NCI-H526 (cell line): ENCODE measurements around the gene ZKSCAN5.
"Not testable (repeated sequence)": the region's sequence is repeated elsewhere in the genome, so short reads cannot be mapped to it uniquely, and the experiment has no call there.

ENCODE experiments used
- DNase-seq, 2 experiments: peaks; one replicate each; lab custom pipeline; 2025; lab: John Stamatoyannopoulos, UW

The ZKSCAN5 gene

DNA sequence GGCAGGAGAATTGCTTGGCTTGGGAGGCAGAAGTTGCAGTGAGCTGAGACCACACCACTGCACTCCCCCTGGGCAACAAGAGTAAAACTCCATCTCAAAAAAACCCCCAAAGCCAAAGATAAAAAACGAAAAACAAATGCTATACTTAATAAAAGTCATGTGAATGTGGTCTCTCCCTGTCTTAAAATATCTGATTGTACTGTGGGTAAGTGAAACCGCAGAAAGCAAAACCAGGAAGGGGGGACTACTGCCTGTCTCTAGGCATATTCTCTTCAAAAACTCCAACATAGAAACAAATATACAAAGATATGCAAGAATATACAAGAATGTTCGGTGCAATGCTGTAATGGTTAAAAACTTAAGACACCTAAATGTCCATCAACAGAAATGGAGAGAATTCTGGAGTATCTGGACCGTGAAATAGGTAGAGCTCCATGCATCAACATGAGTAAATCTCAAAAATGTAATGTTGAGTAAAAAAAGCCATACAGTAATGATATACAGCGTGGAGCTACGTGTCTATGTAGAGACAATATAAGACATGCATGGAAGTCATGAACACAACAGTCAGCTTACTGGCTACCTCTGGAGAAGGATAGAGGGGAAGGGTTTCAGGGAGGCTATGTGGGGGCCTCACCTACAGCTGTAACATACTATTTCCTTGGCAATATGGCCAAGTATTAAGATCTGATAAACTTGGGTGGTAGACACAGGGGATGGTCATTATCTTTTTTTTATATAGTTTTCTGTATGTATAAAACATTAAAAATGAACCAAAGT is 6.5 kb upstream of the ZKSCAN5 start:
- no peak for DNase-seq

DNA sequence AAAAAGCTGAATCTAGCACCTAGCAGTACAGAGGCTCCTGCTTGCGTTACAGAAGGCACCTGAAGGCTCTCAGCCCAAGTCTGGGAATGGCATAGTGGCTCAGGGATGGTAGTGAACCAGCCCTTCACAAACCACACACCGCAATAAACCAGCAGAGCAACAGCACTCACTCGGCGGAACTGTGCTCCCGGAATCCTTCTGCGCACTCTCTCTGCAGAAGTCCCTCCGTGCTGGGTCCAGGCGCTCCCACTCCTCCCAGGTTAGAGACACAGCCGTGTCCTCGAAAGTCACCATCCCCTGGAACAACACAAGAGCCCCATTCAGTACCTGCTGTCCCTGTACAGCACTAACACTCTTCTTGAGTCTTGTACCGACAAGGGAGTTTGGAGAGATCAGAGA is 5.9 kb upstream of the ZKSCAN5 start:
- peak in 1 of 2 experiments; percentile 22 for DNase-seq

DNA sequence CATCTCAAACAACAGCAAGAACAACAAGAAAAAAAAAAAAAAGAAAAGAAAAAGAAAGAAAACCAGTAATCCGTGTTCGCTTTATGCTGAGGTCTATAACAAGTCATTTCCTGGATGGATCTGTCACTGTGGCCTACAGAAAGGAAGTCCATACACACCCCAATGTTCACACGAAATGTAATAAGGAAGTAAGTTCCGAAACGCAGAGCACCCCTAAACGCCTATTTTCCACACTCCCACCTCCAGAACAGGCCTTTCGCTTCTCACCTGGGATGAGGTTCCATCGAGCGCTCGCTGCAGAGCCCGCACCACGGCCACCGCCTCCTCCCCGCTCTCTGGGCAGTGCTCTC is 5.1 kb upstream of the ZKSCAN5 start:
- DNase-seq = no peak

- DNase-seq = peak; percentile 93 to 98
Observed at GRCh38 chr7:99499721-99500636, 4.5 kb upstream of the ZKSCAN5 start, which contains the start of gene ZNF394. Gene ZNF394 (minus strand): TSS chr7:99500281. CDS start chr7:99500093, 188 bp downstream.

GRCh38 chr7:99500637-99501009 is 3.8 kb upstream of the ZKSCAN5 start:
- DNase-seq = no peak

DNA sequence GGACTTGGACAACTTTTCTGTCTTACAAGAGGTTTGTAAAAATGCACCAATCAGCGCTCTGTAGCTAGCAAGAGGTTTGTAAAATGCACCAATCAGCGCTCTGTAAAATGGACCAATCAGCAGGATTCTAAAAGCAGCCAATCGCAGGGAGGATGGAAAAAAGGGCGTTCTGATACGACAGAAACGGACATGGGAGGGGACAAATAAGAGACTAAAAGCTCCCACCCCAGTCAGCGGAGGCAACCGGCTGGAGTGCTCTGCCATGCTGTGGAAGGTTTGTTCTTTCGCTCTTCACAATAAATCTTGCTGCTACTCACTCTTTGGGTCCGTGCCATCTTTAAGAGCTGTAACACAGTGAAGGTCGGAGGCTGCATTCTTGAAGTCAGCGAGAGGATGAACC is 3.2 kb upstream of the ZKSCAN5 start:
- peak in 1 of 2 experiments; percentile 9 for DNase-seq

DNA sequence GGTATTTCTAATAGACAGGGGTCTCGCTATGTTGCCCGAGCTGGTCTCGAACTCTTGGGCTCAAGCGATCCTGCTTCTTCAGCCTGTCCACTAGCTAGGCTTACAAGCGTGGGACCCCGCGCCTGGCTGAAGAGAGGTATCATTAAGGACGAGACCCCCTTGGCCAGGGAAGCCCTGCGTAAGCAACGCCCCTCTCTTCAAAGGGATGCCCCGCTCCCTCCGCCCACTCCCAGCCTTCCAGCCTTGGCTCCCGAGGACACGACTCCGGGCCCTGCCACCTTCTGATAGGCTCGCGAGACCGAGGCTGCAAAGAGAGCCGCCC is 220 bp upstream of the ZKSCAN5 start:
- no peak for DNase-seq

DNA sequence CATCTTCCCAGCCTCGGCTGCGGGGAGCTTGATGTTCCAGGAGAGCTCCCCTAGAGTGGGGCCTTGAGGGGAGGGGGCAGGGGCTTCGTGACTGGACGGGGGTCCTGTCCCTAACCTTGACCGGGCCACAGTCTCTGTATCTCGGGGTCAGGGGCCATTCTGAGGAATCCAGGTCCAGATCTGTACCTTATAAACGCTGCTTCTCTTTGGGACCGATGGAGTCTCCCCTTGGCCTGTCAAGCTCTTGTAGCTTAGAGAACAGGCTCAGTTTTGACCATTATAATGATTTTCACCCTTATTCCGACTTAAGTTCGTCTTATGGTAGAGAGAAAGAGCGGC is 831 bp downstream of the ZKSCAN5 start:
- no peak for DNase-seq

- DNase-seq = no peak
Observed at GRCh38 chr7:99514050-99514449, 9.6 kb downstream of the ZKSCAN5 start.

DNA sequence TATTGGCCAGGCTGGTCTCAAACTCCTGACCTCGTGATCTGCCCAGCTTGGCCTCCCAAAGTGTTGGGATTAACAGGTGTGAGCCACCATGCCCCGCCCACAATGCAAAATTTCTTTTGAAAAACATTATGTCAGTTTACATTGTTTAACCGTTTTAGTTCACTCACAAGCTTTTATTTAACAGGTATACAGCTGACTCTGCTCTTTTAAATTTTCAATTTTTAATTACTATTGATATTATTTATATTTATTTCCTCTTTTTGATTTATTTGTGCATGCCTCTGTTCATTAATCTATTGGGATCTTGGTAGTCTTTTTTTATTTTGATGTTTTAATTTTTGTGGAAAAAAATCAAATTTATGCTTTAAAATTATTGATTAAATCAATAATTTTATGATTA is 16.9 kb downstream of the ZKSCAN5 start:
- DNase-seq = no peak

DNA sequence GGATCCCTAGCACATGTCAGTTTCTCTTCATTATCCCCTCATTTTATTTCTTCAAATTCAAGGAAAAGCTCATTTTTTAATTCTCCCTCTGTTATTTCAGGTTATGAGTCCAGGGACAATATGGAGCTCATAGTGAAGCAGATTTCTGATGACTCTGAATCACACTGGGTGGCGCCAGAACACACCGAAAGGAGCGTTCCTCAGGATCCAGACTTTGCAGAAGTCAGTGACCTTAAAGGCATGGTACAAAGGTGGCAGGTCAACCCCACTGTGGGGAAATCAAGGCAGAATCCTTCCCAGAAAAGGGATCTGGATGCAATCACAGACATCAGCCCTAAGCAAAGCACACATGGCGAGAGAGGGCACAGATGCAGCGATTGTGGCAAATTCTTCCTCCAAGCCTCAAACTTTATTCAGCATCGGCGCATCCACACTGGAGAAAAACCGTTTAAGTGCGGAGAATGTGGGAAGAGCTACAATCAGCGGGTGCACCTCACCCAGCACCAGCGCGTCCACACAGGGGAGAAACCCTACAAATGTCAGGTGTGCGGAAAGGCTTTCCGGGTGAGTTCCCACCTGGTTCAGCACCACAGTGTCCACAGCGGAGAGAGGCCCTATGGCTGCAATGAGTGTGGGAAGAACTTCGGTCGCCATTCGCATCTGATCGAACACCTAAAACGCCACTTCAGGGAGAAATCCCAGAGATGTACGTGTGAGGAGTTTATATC is 21.4 kb downstream of the ZKSCAN5 start:
- DNase-seq = peak in 1 of 2 experiments; percentile 47

- no peak for DNase-seq
Observed at GRCh38 chr7:99531354-99531765, 26.9 kb downstream of the ZKSCAN5 start.

- DNase-seq = no peak
Observed at GRCh38 chr7:99535667-99536066, 31.2 kb downstream of the ZKSCAN5 start.

DNA sequence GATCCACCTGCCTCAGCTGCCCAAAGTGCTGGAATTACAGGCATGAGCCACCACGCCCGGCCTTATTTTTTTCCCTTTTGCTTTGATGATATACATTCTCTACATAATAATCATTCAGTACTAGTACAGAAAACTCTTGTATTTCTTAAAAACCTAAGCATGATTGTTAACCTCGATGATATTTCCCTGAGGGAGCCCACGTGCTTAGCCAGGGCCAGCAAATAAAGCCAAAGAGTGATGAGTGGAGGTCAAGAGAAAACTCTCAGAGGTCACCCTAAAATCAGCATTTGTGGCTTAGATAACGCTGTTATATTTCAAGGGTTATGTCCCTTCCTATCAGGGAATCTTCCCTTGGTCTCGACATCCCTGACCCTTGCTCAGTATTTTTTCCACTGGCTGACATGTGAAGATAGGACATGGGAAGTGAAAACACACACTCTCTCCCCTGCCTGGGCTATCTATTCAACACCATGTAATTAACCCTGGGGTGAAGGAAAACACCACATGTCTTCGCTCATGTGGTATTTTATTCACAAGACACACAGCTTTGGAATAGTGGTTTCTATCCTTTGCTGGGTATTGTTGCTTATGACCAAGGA is 34.9 kb downstream of the ZKSCAN5 start:
- DNase-seq = no peak

GRCh38 chr7:99540542-99540941 is 36.1 kb downstream of the ZKSCAN5 start:
- no peak for DNase-seq

- no peak for DNase-seq
Observed at GRCh38 chr7:99541212-99541611, 36.8 kb downstream of the ZKSCAN5 start.

DNA sequence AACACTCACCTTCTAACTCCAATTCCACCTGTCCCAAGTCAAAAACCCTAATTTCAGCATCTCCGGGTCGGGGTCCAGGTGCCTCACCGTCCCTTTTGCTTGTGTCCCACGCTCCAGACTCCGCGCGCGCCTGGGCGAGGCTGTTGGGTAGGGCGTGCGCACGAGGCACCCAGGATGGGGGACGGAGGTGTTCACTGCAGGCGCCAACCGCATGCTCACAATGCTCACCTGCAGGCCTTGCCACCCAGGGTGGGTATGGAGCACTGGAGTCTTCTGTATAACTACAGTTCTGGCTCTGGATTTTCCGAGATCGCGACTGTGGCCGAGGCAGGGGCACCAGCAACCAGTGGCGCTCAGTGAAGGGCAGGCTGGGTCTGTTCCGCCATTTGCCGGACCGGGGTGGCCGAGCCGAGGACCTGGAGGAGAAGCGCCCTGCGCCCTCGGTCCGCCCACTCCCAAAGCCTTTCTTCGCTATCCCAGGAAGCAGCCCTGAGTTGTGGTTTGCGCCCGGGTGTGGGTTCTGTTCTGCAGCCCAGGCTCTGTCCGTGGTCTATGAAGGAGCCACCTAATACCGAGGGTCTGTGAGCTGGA is 38.7 kb downstream of the ZKSCAN5 start:
- DNase-seq = no peak

GRCh38 chr7:99543916-99544315 is 39.5 kb downstream of the ZKSCAN5 start:
- DNase-seq = no peak

DNA sequence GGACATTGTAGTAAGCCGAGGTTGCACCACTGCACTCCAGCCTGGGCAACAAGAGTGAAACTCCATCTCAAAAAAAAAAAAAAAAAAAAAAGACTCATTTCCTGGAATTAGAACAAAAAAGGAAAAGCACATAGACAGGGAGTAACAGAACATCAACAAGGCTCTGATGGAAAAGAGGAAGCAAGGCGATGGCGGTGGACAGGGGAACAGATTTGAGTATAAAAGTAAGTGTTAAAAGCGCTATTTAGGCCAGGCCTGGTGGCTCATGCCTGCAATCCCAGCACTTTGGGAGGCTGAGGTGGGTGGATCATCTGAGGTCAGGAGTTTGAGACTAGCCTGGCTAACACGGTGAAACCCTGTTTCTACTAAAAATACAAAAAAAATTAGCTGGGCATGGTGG is 40.8 kb downstream of the ZKSCAN5 start:
- DNase-seq = not testable (repeated sequence)

DNA sequence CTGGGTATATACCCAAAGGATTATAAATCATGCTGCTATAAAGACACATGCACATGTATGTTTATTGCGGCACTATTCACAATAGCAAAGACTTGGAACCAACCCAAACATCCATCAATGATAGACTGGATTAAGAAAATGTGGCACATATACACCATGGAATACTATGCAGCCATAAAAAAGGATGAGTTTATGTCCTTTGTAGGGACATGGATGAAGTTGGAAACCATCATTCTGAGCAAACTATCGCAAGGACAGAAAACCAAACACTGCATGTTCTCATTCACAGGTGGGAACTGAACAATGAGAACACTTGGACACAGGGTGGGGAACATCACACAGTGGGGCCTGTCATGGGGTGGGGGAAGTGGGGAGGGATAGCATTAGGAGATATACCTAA is 45.1 kb downstream of the ZKSCAN5 start:
- not testable (repeated sequence) for DNase-seq

DNA sequence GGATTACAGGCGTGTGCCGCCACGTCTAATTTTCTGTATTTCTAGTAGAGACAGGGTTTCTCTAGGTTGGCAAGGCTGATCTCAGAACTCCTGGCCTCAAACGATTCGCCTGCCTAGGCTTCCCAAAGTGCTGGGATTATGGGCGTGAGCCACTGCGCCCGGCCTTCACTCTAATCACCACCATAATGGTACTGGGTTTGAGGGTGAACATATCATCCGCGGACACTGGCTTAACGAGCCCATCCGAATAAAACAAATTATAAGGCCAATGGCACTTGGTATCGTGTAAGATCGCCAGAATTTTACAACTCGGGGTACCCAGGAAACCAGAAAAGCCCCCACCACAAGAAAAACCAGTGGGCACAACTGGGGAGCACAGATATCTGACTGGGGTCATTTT is 46.9 kb downstream of the ZKSCAN5 start:
- no peak for DNase-seq
